Measurements from ENCODE around the gene RBM47. TPM values are rescaled to one million over a fixed set of nuclear protein-coding genes. Genes with fewer than 3 reads are reported as not detected.

Gene RBM47
- total RNA-seq, 1 donor from 2014 or later, result 0.12 TPM

DNA sequence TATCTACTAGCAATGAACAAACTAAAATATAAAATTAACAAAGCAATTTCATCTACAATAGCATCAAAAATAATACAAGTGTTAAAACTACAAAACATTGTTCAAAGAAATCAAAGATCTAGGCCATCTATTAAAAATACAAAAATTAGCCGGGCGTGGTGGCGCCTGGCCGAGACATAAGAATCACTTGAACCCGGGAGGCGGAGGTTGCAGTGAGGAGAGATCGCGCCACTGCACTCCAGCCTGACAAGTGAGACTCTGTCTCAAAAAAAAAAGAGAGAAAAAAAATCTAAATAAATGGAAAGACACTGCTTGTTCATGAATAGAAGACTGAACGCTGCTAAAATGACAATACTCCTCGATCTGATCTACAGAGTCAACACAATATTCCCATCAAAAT lies 139.2 kb downstream of the RBM47 start:
- TF ChIP-seq, protein P1, sequence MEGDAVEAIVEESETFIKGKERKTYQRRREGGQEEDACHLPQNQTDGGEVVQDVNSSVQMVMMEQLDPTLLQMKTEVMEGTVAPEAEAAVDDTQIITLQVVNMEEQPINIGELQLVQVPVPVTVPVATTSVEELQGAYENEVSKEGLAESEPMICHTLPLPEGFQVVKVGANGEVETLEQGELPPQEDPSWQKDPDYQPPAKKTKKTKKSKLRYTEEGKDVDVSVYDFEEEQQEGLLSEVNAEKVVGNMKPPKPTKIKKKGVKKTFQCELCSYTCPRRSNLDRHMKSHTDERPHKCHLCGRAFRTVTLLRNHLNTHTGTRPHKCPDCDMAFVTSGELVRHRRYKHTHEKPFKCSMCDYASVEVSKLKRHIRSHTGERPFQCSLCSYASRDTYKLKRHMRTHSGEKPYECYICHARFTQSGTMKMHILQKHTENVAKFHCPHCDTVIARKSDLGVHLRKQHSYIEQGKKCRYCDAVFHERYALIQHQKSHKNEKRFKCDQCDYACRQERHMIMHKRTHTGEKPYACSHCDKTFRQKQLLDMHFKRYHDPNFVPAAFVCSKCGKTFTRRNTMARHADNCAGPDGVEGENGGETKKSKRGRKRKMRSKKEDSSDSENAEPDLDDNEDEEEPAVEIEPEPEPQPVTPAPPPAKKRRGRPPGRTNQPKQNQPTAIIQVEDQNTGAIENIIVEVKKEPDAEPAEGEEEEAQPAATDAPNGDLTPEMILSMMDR (IDR thresholded peaks at IDR 0.05), result no peak
- H3K9me3 Mint-ChIP-seq (ENCODE audit: low read depth), result no peaks in the 10 kb centered on the region
- no peak overlapping the region for H3K27ac Mint-ChIP-seq (ENCODE audit: unreplicated experiment)
- no peak overlapping the region for H3K4me3 Mint-ChIP-seq (ENCODE audit: unreplicated experiment)
- H3K4me1 Mint-ChIP-seq (ENCODE audit: low read depth), result no peaks in the 10 kb centered on the region
- no peak for DNase-seq (ENCODE audit: low spot score)
- no peaks in the 10 kb centered on the region for H3K36me3 Mint-ChIP-seq (ENCODE audit: low read depth)
- H3K27me3 Mint-ChIP-seq (ENCODE audit: low read depth), result peaks cover 25% of the 10 kb centered on the region

DNA sequence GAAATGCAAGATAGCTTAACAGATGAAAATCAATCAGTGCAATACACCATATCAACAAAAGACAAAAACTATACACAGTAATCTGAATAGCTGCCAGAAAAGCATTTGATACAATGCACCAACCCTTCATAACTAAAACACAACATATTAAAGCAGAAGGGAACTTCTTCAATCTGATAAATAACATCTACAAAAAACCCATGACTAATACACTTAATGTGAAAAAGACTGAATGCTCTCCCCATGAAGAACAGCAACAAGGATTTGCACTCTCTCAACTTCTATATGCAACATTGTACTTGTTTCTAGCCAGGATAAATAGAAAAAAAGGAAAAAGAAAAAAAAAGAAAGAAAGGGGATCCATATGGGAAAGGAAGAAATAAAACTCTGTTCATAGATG lies 139.7 kb downstream of the RBM47 start:
- Mint-ChIP-seq H3K4me1 (ENCODE audit: low read depth) (no peaks in the 10 kb centered on the region), H3K36me3 (ENCODE audit: low read depth) (no peaks in the 10 kb centered on the region), H3K27ac (ENCODE audit: unreplicated experiment) (no peak overlapping the region), H3K9me3 (ENCODE audit: low read depth) (no peaks in the 10 kb centered on the region), H3K4me3 (ENCODE audit: unreplicated experiment) (no peak overlapping the region), H3K27me3 (ENCODE audit: low read depth) (peaks cover 21% of the 10 kb centered on the region)
- TF ChIP-seq, protein P1 (IDR thresholded peaks at IDR 0.05), result no peak
- DNase-seq (ENCODE audit: low spot score), result no peak

DNA sequence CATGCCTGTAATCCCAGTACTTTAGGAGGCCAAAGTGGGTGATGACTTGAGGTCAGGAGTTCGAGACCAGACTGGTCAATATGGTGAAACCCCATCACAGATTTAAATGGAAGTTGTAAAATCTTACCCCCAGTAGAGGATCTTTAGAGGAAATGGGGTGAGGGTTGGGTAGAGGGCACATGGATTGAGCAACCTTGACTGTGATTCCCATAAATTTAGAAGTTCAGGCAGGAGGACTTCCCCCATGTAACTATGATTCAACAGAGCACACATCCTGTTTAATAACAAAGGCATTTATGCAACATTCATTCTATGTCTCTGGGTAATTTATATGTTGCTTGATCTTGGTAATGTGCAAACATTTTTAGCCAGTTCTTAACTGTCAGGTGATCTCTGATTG lies 143.1 kb downstream of the RBM47 start:
- Mint-ChIP-seq H3K4me3 (ENCODE audit: unreplicated experiment) (no peak overlapping the region), H3K27ac (ENCODE audit: unreplicated experiment) (no peak overlapping the region), H3K4me1 (ENCODE audit: low read depth) (no peaks in the 10 kb centered on the region), H3K36me3 (ENCODE audit: low read depth) (peaks cover 1% of the 10 kb centered on the region), H3K27me3 (ENCODE audit: low read depth) (peaks cover 24% of the 10 kb centered on the region), H3K9me3 (ENCODE audit: low read depth) (no peaks in the 10 kb centered on the region)
- DNase-seq (ENCODE audit: low spot score), result no peak
- TF ChIP-seq, protein P1 (IDR thresholded peaks at IDR 0.05), result no peak

DNA sequence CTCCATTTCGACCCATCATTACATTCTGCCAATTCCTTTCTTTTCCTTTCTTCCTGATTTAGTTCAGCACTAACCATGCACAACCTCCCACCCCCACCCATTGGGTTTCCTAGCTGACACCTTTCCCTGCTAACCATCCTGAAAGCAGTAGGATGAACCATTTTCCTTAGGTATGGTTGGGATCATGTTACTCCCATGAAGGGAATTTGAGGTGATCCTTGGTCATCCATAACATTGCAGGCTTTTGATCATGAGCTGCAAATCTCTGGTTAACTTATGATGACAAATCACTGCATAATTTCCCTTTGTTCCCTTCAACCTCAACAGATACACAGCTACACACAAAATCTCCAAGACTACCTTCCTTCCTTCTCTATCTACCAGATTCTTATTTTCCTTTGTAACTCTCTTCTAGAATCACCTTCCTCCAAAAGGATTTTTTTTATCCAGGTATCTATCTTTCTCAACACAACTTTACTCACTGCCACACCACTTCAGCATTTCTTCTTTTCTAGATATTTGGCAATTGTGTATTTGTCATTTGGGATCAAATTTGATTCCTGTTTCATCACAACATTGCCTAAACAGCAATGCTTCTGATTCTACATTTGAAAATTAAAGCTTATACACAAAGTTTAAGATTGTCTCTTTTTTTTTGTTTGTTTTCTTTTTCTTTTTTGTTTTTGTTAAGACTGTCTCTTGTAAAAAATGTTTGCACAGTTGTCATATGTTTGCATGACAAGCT lies 145.1 kb downstream of the RBM47 start:
- Mint-ChIP-seq H3K4me1 (ENCODE audit: low read depth) (no peaks in the 10 kb centered on the region), H3K4me3 (ENCODE audit: unreplicated experiment) (no peak overlapping the region), H3K27ac (ENCODE audit: unreplicated experiment) (no peak overlapping the region), H3K36me3 (ENCODE audit: low read depth) (peaks cover 1% of the 10 kb centered on the region), H3K27me3 (ENCODE audit: low read depth) (peaks cover 22% of the 10 kb centered on the region), H3K9me3 (ENCODE audit: low read depth) (no peaks in the 10 kb centered on the region)
- DNase-seq (ENCODE audit: low spot score), result no peak
- TF ChIP-seq, protein P1 (IDR thresholded peaks at IDR 0.05), result no peak

DNA sequence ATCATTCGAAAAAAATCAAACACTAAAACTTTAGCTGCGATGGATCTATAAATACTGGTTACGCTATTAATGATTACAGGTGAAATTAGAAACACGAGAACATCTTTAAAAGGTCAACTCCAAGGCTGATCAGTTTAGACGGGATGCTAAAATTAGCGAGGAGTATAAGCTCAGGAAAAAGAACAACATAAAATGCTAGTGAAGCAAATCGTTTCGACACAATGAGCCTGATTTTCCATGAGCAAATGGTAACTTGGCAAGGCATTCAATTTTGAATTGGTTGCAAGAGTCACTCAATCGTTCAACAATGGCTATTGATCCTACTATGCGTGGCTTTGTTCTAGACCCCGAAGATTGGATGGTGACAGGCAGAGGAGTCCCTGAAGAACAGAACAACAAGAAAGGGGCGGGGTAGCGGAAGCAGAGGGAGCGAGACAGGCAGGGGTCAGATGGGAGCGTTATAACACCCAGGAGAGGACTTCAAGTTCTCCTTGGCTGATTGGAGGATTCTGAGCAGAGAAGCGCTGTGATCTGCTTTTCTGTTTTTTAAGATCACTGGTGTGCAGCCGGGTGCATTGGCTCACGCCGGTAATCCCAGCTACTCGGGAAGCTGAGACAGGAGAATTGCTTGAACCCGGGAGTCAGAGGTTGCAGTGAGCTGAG lies 146.5 kb downstream of the RBM47 start:
- Mint-ChIP-seq H3K9me3 (ENCODE audit: low read depth) (no peaks in the 10 kb centered on the region), H3K36me3 (ENCODE audit: low read depth) (peaks cover 1% of the 10 kb centered on the region), H3K27me3 (ENCODE audit: low read depth) (peaks cover 17% of the 10 kb centered on the region), H3K4me1 (ENCODE audit: low read depth) (no peaks in the 10 kb centered on the region), H3K4me3 (ENCODE audit: unreplicated experiment) (no peak overlapping the region), H3K27ac (ENCODE audit: unreplicated experiment) (no peak overlapping the region)
- DNase-seq (ENCODE audit: low spot score), result no peak
- TF ChIP-seq, protein P1 (IDR thresholded peaks at IDR 0.05), result no peak

Data from chondrocyte (in vitro differentiated cells).